GM12891 (cell line): ENCODE results near the gene BACH1.
A peak's percentile ranks its signal among the peaks of the same experiment; 100 is the strongest.

ENCODE experiments used
- DNase-seq: peaks from one replicate; pipeline ENCODE4 v3.0.0; 2011; ENCODE audit warnings: low spot score; ENCODE audit not compliant: insufficient read length
- FAIRE-seq: peaks from 2 replicates; lab custom pipeline; 2011; peaks lifted over from hg19 to GRCh38; lab: Jason Lieb, UNC
- PAX5 ChIP-seq: IDR thresholded peaks from 2 replicates; pipeline ENCODE4 v1.6.1; 2011; ENCODE audit warnings: low read length, moderate library complexity, mild to moderate bottlenecking; ENCODE audit not compliant: insufficient read depth, severe bottlenecking
- POLR2A ChIP-seq: IDR thresholded peaks from 2 replicates; pipeline ENCODE4 v1.6.1; 2011; ENCODE audit warnings: low read depth, low read length, control low read depth
- POLR2AphosphoS5 ChIP-seq: IDR thresholded peaks from 2 replicates; pipeline ENCODE4 v1.6.1; 2011; ENCODE audit warnings: low read depth, low read length, control low read depth
- POU2F2 ChIP-seq: IDR thresholded peaks from 2 replicates; pipeline ENCODE4 v1.6.1; 2011; ENCODE audit warnings: low read depth, mild to moderate bottlenecking, control low read depth, low read length, moderate library complexity
- SPI1 ChIP-seq: IDR thresholded peaks from 2 replicates; pipeline ENCODE4 v1.6.1; 2011; ENCODE audit warnings: low read depth, low read length, control low read depth
- TAF1 ChIP-seq: IDR thresholded peaks from 2 replicates; pipeline ENCODE4 v1.6.1; 2011; ENCODE audit warnings: low read depth, low read length, control low read depth

Gene BACH1

GRCh38 chr21:29301691-29302090, 3.0 kb downstream of the BACH1 start:
- FAIRE-seq = no peak
- TF ChIP-seq PAX5 = no peak
- no peak for TF ChIP-seq POLR2A
- DNase-seq = no peak

GRCh38 chr21:29302359-29302875, 3.7 kb downstream of the BACH1 start:
- no peak for TF ChIP-seq POLR2A
- TF ChIP-seq TAF1 = no peak
- TF ChIP-seq SPI1 = no peak
- no peak for TF ChIP-seq POU2F2
- TF ChIP-seq PAX5 = no peak
- TF ChIP-seq POLR2AphosphoS5 = no peak
- no peak for FAIRE-seq
- no peak for DNase-seq

GRCh38 chr21:29303288-29303687, 4.6 kb downstream of the BACH1 start:
- no peak for DNase-seq
- TF ChIP-seq POLR2A (no peak), TAF1 (no peak), PAX5 (no peak), POU2F2 (no peak), POLR2AphosphoS5 (no peak), SPI1 (no peak)
- FAIRE-seq = no peak

- TF ChIP-seq POU2F2 (no peak), SPI1 (peak; percentile 45; the same call in 1 of the 2 replicates)
- DNase-seq = no peak
- FAIRE-seq = peak; percentile 48
Observed at GRCh38 chr21:29304597-29304996, 5.9 kb downstream of the BACH1 start.

GRCh38 chr21:29305068-29305467, 6.3 kb downstream of the BACH1 start:
- TF ChIP-seq SPI1 (no peak), POLR2A (no peak), TAF1 (no peak), POLR2AphosphoS5 (no peak), PAX5 (no peak), POU2F2 (no peak)
- DNase-seq = no peak
- FAIRE-seq = no peak

- no peak for TF ChIP-seq POU2F2
- TF ChIP-seq TAF1 = no peak
- TF ChIP-seq POLR2A = no peak
- no peak for TF ChIP-seq SPI1
- TF ChIP-seq PAX5 = no peak
- no peak for DNase-seq
- FAIRE-seq = peak; percentile 90
Observed at GRCh38 chr21:29305561-29305960, 6.8 kb downstream of the BACH1 start.

- FAIRE-seq (peak; percentile 61), DNase-seq (no peak)
- TF ChIP-seq POU2F2 (no peak), PAX5 (no peak), POLR2AphosphoS5 (no peak), SPI1 (no peak), TAF1 (no peak), POLR2A (no peak)
Observed at GRCh38 chr21:29306920-29307319, 8.2 kb downstream of the BACH1 start.

GRCh38 chr21:29307718-29308455, 9.2 kb downstream of the BACH1 start:
- DNase-seq = no peak
- TF ChIP-seq POLR2AphosphoS5 = no peak
- no peak for TF ChIP-seq SPI1
- no peak for TF ChIP-seq TAF1
- TF ChIP-seq POU2F2 = no peak
- TF ChIP-seq PAX5 = no peak
- TF ChIP-seq POLR2A = no peak
- no peak for FAIRE-seq

GRCh38 chr21:29308456-29308783, 9.7 kb downstream of the BACH1 start:
- TF ChIP-seq PAX5 (no peak), POLR2AphosphoS5 (no peak), POU2F2 (no peak), TAF1 (no peak), POLR2A (no peak), SPI1 (no peak)
- no peak for FAIRE-seq
- no peak for DNase-seq

GRCh38 chr21:29309703-29310102, 11.0 kb downstream of the BACH1 start:
- TF ChIP-seq POLR2A (no peak), SPI1 (no peak), PAX5 (no peak), POLR2AphosphoS5 (no peak), POU2F2 (no peak), TAF1 (no peak)
- DNase-seq (no peak), FAIRE-seq (no peak)
